GM10266 (cell line): ENCODE data around the gene UTP25.

Experiments
- DNase-seq: peaks from one replicate; pipeline ENCODE4 v3.0.0; 2012; ENCODE audit errors: extremely low spot score
- TF ChIP-seq, protein P1 (sequence below): IDR thresholded peaks from 2 replicates; pipeline ENCODE4 v1.5.1; 2012; ENCODE audit warnings: mild to moderate bottlenecking, low read depth; ENCODE audit not compliant: control insufficient read depth, insufficient read depth; ENCODE audit errors: missing control alignments

UTP25 gene

DNA sequence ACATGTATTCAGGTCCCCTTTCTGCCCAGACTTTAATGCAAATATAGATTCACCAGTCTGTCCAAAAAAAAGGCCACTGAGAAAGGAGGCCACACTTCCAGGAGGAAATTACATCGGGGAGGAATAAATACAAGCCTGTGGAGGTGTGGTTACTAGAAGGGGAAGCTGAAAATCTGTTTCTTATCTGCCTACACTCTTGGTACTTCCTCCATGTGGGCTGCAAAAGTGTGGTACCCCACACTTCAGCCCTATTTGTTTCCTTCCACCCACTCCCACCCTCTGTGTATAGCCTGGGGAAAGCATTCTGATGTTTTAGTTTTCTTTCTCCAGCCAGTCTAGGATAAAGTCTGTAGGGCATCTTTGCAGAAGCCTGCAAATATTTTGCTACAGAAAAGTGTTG, 38.4 kb downstream of the UTP25 start:
- no peak for DNase-seq

GRCh38 chr1:209869291-209870149, 41.7 kb downstream of the UTP25 start:
- TF ChIP-seq, protein P1, sequence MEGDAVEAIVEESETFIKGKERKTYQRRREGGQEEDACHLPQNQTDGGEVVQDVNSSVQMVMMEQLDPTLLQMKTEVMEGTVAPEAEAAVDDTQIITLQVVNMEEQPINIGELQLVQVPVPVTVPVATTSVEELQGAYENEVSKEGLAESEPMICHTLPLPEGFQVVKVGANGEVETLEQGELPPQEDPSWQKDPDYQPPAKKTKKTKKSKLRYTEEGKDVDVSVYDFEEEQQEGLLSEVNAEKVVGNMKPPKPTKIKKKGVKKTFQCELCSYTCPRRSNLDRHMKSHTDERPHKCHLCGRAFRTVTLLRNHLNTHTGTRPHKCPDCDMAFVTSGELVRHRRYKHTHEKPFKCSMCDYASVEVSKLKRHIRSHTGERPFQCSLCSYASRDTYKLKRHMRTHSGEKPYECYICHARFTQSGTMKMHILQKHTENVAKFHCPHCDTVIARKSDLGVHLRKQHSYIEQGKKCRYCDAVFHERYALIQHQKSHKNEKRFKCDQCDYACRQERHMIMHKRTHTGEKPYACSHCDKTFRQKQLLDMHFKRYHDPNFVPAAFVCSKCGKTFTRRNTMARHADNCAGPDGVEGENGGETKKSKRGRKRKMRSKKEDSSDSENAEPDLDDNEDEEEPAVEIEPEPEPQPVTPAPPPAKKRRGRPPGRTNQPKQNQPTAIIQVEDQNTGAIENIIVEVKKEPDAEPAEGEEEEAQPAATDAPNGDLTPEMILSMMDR = no peak
- DNase-seq = no peak

More for the DNA sequence above, 38.4 kb downstream of the UTP25 start:
- TF ChIP-seq, protein P1 = no peak

GRCh38 chr1:209870151-209870831, 42.5 kb downstream of the UTP25 start:
- no peak for DNase-seq
- TF ChIP-seq, protein P1 = no peak

GRCh38 chr1:209871006-209871405, 43.2 kb downstream of the UTP25 start:
- no peak for DNase-seq
- TF ChIP-seq, protein P1 = no peak

DNA sequence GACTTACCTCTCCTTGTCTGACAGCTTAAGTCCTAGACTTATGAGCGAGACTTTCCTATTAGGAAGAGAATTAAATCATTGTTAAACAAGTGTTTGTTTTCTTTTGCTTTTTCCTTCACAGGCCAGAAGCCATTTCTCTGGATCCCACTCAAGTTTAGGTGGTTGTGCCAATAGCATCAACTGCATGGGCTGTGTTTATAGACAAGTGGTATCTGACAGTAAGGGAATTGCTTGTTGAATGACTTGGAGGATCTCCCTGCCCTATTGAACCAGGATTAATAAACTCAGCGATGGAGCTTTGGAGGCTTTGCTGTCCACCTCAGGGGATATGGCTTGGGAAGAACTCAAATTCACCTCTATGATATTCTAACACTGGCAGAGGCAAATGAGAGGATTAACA, 43.7 kb downstream of the UTP25 start:
- TF ChIP-seq, protein P1 = no peak

DNA sequence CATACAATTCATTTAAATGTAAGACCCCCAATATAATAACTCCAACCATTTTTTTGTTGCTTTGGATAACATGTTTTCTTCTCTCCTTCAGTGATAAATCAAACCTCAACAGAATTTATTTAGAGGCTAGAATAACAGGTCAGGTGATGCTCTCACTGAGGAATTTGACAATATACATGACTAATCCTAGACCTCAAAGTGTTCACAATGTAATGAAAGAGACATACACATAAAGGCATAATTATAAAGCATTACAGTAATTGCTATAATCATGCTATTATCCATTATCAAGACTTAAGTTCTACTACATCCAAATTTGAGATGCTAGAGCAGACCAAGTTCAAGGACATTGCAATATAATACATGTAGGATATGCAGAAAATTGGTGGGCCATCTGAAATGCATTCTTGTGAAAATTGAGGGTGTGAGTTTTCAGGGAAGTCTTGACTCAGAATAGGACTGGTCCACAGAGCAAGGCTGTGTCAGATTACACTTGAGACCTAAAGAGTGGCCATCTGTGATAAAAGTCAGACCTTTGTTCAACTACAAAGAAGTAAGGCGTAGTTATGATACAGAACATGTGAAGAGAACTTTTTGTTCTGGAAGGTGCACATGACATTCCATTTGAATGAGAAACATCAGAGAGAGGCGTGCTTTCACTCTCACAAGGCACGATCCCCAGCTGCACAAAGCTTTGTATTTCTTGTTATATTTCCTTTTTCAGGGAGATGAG, 45.5 kb downstream of the UTP25 start:
- TF ChIP-seq, protein P1 = no peak
- DNase-seq = no peak

More for the DNA sequence above, 43.7 kb downstream of the UTP25 start:
- DNase-seq = no peak

DNA sequence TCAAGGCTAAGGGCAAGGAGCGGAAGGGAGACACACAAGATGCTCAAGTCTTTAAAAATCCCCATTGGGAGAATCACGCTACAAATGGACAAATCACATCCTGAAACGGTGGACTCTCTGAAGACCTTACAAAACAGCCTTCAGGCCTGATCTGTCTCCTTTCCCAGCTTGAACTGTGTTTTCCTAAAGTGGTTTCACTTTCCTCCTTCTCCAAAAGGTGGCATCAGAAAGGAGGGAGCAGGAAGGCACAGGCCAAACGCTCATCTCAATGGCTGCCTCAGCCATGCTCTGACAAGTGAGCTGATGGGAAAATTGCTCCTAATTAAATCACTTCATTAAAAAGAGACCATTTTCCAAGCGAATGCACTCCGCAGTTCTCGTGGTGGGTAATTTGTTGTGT, 47.7 kb downstream of the UTP25 start:
- no peak for DNase-seq
- TF ChIP-seq, protein P1 = no peak
